Lung (tissue), 12 donors: Measurements from ENCODE around the gene PDK2. TPM values are rescaled to one million over a fixed set of nuclear protein-coding genes. Genes with fewer than 3 reads are reported as not detected.
A peak's percentile ranks its signal among the peaks of the same experiment; 100 is the strongest.

Experiments used
- ATAC-seq: fragments of 200-7000 bp; cut with Tn5 transposase; one replicate; pipeline ENCODE4 v1.9.1; 2020; ENCODE audit warnings: moderate number of reproducible peaks; ENCODE audit not compliant: insufficient read depth, low FRiP score
- DNase-seq, 3 donors: peaks; one replicate each; pipeline ENCODE4 v3.0.0-alpha.2; 2013 to 2017
- H3K27ac ChIP-seq, 2 donors: one replicate each; pipeline ENCODE4 v1.5.1; 2013; ENCODE audit warnings: mild to moderate bottlenecking in 2 of 2, moderate library complexity in 2 of 2, control low read depth in 1 of 2, inconsistent platforms in 1 of 2, low read depth in 1 of 2, low read length in 1 of 2
- H3K27me3 ChIP-seq, 3 donors: one replicate each; pipeline ENCODE4 v1.5.1; 2013; ENCODE audit warnings: low read length in 2 of 3; ENCODE audit not compliant: control insufficient read depth in 3 of 3, insufficient read depth in 3 of 3
- H3K36me3 ChIP-seq, 4 donors: one replicate each; pipeline ENCODE4 v1.5.1; 2013; ENCODE audit warnings: low read length in 4 of 4, mild to moderate bottlenecking in 1 of 4, moderate library complexity in 1 of 4; ENCODE audit not compliant: control insufficient read depth in 4 of 4, insufficient read depth in 4 of 4
- H3K4me1 ChIP-seq, 5 donors: one replicate each; pipeline ENCODE4 v1.5.1; 2013; ENCODE audit warnings: low read length in 5 of 5, mild to moderate bottlenecking in 2 of 5, moderate library complexity in 1 of 5; ENCODE audit not compliant: control insufficient read depth in 5 of 5, insufficient read depth in 5 of 5
- H3K4me3 ChIP-seq: one replicate; pipeline ENCODE4 v1.5.1; 2013; ENCODE audit warnings: mild to moderate bottlenecking, control low read depth, moderate library complexity
- H3K9ac ChIP-seq, 2 donors: one replicate each; pipeline ENCODE4 v1.5.1; 2013; ENCODE audit warnings: low read length in 2 of 2, control low read depth in 1 of 2; ENCODE audit not compliant: insufficient read depth in 1 of 2
- H3K9me3 ChIP-seq, 4 donors: one replicate each; pipeline ENCODE4 v1.5.1; 2013; ENCODE audit warnings: low read length in 3 of 4, mild to moderate bottlenecking in 1 of 4, moderate library complexity in 1 of 4; ENCODE audit not compliant: control insufficient read depth in 4 of 4, insufficient read depth in 3 of 4
- WGBS, 2 donors: extraction: QIAGEN DNeasy Blood & Tissue Kit; methylation state at CpG; one replicate each; pipeline ENCODE4 v1.1.7; 2013; 5-methylcytosine and 5-hydroxymethylcytosine counted together
- polyA plus RNA-seq, 2 donors: library from polyadenylated mRNA; stranded (reverse); fragments of 200-250 nt; gene quantifications; one replicate each; pipeline ENCODE4 v1.2.1, GENCODE V29; 2013
- total RNA-seq, 2 donors: library from RNA; depleted of rRNA in 1 of 2; stranded (reverse); fragments of >200 nt in 1 of 2; gene quantifications; one replicate each; pipeline ENCODE4 v1.2.1, GENCODE V29; 2014 to 2021
- TF ChIP-seq, protein P1 (sequence below): IDR thresholded peaks from 2 replicates; pipeline ENCODE4 v1.5.1; 2012; ENCODE audit warnings: mild to moderate bottlenecking; ENCODE audit errors: control extremely low read depth, extremely low read depth
- donor health status: control.
- donor health status: control.
- donor health status: Bipolar disorder and iron deficiency.
- donor health status: healthy.
- donor health status: DM: yes; HTN: yes; CAD: no.

The PDK2 gene
- total and polyA plus RNA-seq, 4 donors: 10.0 to 27.8 (median 19.4) TPM

DNA sequence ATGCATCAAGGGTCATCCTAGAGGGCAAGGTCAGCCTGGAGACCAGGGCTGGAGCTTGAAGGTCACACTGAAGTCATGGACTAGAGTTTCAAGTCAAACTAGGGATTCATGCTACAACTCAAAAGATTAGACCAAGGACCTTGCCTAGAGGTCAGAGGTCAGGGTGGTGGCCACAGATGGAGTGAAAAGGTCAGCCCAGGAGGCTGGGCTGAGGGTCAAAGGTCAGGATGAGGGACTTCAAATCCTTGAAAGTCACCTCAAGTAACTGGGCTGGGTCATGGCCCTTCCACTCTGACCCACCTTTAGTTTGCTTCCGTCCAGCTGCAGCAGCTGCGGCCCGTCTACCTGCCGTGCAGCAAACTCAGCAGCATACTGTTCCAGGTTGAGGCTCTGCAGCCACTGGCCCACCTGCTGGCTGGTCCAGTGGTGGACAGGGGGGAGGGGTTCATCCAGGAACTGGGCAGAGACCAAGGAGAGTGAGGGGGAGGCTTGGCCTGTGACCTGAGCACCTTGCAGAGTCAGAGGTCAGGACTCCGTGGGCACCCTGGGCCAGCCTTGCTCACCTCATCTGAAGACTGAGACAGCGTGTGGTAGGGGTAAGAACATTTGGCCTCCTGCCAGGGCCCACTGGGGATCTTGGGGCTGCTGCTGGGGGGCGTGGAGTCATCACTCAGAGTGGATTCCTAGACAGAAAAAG, 18.6 kb downstream of the PDK2 start:
- no peak for ATAC-seq
- TF ChIP-seq, protein P1, sequence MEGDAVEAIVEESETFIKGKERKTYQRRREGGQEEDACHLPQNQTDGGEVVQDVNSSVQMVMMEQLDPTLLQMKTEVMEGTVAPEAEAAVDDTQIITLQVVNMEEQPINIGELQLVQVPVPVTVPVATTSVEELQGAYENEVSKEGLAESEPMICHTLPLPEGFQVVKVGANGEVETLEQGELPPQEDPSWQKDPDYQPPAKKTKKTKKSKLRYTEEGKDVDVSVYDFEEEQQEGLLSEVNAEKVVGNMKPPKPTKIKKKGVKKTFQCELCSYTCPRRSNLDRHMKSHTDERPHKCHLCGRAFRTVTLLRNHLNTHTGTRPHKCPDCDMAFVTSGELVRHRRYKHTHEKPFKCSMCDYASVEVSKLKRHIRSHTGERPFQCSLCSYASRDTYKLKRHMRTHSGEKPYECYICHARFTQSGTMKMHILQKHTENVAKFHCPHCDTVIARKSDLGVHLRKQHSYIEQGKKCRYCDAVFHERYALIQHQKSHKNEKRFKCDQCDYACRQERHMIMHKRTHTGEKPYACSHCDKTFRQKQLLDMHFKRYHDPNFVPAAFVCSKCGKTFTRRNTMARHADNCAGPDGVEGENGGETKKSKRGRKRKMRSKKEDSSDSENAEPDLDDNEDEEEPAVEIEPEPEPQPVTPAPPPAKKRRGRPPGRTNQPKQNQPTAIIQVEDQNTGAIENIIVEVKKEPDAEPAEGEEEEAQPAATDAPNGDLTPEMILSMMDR: no peak
- peaks cover 0 to 21% (median 6%) of the 10 kb centered on the region in 4 donors for H3K36me3 ChIP-seq
- peak overlapping the region in 1 of 2 donors; percentile 93 for H3K27ac ChIP-seq
- H3K27me3 ChIP-seq: no peaks in the 10 kb centered on the region
- WGBS, 2 donors: 87 to 92% methylated on average over 7 of the region's 7 CpGs
- H3K4me1 ChIP-seq: peaks cover 0 to 14% (median 4%) of the 10 kb centered on the region in 5 donors
- DNase-seq: no peak
- H3K9me3 ChIP-seq: no peaks in the 10 kb centered on the region
- no peak overlapping the region for H3K9ac ChIP-seq
- H3K4me3 ChIP-seq: no peak overlapping the region

DNA sequence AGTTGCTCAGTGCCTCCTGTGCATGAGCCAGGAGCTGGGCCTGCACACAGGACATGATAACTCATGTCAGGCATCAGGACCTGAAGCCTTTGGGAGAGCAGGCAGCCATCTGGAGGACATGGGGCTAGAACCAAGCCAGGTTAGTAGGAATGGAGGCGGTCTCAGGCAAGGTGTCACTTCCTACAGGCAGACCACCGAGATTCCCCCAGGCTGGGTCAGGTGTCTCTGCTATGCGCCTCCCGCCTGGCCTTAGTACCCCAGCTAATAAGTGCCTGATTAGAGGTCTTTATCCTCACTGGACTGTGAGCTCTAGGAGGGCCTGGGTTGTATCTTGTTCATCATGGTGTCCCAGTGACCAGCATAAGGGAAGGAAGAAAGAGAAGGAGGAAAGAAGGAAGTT, 19.2 kb downstream of the PDK2 start:
- TF ChIP-seq, protein P1: no peak
- Histone ChIP-seq H3K27me3 (no peaks in the 10 kb centered on the region), H3K36me3 (peaks cover 0 to 15% (median 3%) of the 10 kb centered on the region in 4 donors), H3K9ac (no peak overlapping the region), H3K4me3 (no peak overlapping the region), H3K9me3 (no peaks in the 10 kb centered on the region), H3K27ac (peak overlapping the region in 1 of 2 donors; percentile 24), H3K4me1 (peaks cover 0 to 14% (median 4%) of the 10 kb centered on the region in 5 donors)
- WGBS, 2 donors: 81 to 82% methylated on average over 4 of the region's 4 CpGs
- ATAC-seq (no peak), DNase-seq (no peak)

DNA sequence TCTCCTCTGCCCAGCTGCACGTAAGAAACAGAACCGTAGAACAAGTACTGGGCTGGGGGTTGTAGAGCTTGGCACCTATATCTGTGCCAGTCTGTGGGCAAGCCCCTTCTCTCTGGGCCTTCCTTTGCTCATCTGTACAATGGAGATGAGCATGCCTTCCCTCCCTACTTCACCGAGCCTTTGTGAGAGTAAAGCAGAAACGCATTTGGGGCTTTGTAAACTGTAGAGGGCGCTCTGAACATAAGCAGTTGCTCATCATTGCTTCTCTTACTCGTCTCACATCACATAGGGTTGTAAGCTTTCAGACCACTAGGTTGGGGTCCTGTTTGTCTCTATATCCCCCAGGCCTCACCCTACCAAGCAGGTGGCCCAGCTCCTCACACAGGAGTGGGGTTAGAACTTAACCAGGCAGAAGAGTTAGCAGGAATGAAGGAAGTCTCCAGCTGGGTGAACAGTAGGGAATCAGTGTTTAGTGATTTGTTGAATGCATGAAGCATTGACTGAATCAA, 19.8 kb downstream of the PDK2 start:
- peaks cover 0 to 10% (median 3%) of the 10 kb centered on the region in 4 donors for H3K36me3 ChIP-seq
- H3K4me1 ChIP-seq: peaks cover 0 to 14% (median 4%) of the 10 kb centered on the region in 5 donors
- TF ChIP-seq, protein P1: peak; percentile 51
- H3K9me3 ChIP-seq: no peaks in the 10 kb centered on the region
- no peak overlapping the region for H3K4me3 ChIP-seq
- DNase-seq (peak; percentile 36 to 71 (median 59)), ATAC-seq (no peak)
- H3K9ac ChIP-seq: no peak overlapping the region
- WGBS, 2 donors: 27 to 35% methylated on average over 6 of the region's 6 CpGs
- H3K27me3 ChIP-seq: no peaks in the 10 kb centered on the region
- H3K27ac ChIP-seq: peak overlapping the region in 1 of 2 donors; percentile 24
